Temporal lobe (tissue), 1 donor: ENCODE results near the gene CTNNA1. TPM values are rescaled to one million over a fixed set of nuclear protein-coding genes. Genes with fewer than 3 reads are reported as not detected.

Experiments used
- total RNA-seq: library from RNA; depleted of rRNA; stranded (reverse); fragments of >200 nt; gene quantifications from one replicate; pipeline ENCODE4 v1.2.3, GENCODE V29; 2014

Gene CTNNA1
- total RNA-seq, 1 donor from 2014 or later: 190 TPM

Other genes with a start within 250 kb of the CTNNA1 start
- gene ETF1, start 210.2 kb upstream of the CTNNA1 start, total RNA-seq: 44.7 TPM
- gene HSPA9, start 178.0 kb upstream of the CTNNA1 start, total RNA-seq: 137 TPM
- gene LRRTM2, start 121.9 kb downstream of the CTNNA1 start, total RNA-seq: 118 TPM